ENCODE measurements around the gene EPHA6.

- TF ChIP-seq KAT7 (CRISPR knock-in tag; IDR thresholded peaks at IDR 0.05; ENCODE audit: borderline replicate concordance): no peak
- no peak for TF ChIP-seq NR2C2 (CRISPR knock-in tag; IDR thresholded peaks at IDR 0.05)
- no peak for TF ChIP-seq NR2C2 (tag; IDR thresholded peaks at IDR 0.05)
- TF ChIP-seq CTCF (IDR thresholded peaks at IDR 0.05 in 2 of 3, conservative IDR thresholded peaks at IDR 0.05 in 1 of 3; ENCODE audit: insufficient read depth in 2 of 3, low read depth in 1 of 3, low read length in 3 of 3): no peak
- TF ChIP-seq EZH2 (IDR thresholded peaks at IDR 0.05; ENCODE audit: borderline replicate concordance, low read depth, low read length): no peak
These were observed 595.2 kb downstream of the EPHA6 start for GRCh38 chr3:97409612-97410011.

Measured in K562 (cell line).